Gastrocnemius medialis (tissue), 4 donors: ENCODE results near the gene DDX1. TPM values are rescaled to one million over a fixed set of nuclear protein-coding genes. Genes with fewer than 3 reads are reported as not detected.

Experiments used
- ATAC-seq, 2 donors: fragments of 150-250 bp; one replicate each; pipeline ENCODE4 v1.9.1; 2016
- DNase-seq, 2 donors: peaks; one replicate each; pipeline ENCODE4 v3.0.0-alpha.2; 2019
- H3K27ac ChIP-seq, 4 donors: fragments of 200-600 bp; sonication (generic); 1 replicate in 1 of 4; 2 replicates in 3 of 4; pipeline ENCODE4 v1.5.1; 2016 to 2018; ENCODE audit warnings: mild to moderate bottlenecking in 2 of 4, moderate library complexity in 1 of 4
- H3K27me3 ChIP-seq, 3 donors: fragments of 200-600 bp; sonication (generic) in 2 of 3; 1 replicate in 1 of 3; 2 replicates in 2 of 3; pipeline versions ENCODE4 v1.5.1 to v1.6.0; 2016 to 2019; ENCODE audit warnings: mild to moderate bottlenecking in 1 of 3, moderate library complexity in 1 of 3
- H3K36me3 ChIP-seq, 2 donors: fragments of 200-600 bp; sonication (generic) in 1 of 2; one replicate each; pipeline ENCODE4 v1.5.1; 2017 to 2018
- H3K4me1 ChIP-seq, 2 donors: fragments of 200-600 bp; sonication (generic) in 1 of 2; one replicate each; pipeline ENCODE4 v1.5.1; 2016 to 2017; ENCODE audit warnings: mild to moderate bottlenecking in 2 of 2
- H3K4me3 ChIP-seq, 4 donors: fragments of 200-600 bp; sonication (generic) in 3 of 4; 1 replicate in 1 of 4; 2 replicates in 3 of 4; pipeline ENCODE4 v1.5.1; 2016 to 2019; ENCODE audit warnings: mild to moderate bottlenecking in 2 of 4
- H3K9me3 ChIP-seq, 3 donors: fragments of 200-600 bp; sonication (generic) in 2 of 3; 1 replicate in 1 of 3; 2 replicates in 2 of 3; pipeline ENCODE4 v1.5.1; 2016 to 2019
- POLR2A ChIP-seq, 2 donors: fragments of 450-650 bp; IDR thresholded peaks; one replicate each; pipeline ENCODE4 v1.6.1; 2017; ENCODE audit warnings: antibody characterized with exemption in 2 of 2, mild to moderate bottlenecking in 2 of 2, moderate library complexity in 2 of 2
- in situ Hi-C, 4 donors: fragments of 200-750 bp; cut with MboI; loops; one replicate each; pipeline versions ENCODE4 v1.15.0 to v1.8.0; 2017; ENCODE audit warnings: low sequenced_read_pairs in 4 of 4
- intact Hi-C: fragments of 100-400 bp; cut with DNase I; formaldehyde crosslinking; loops from one replicate; pipeline ENCODE4 v1.15.1; 2023; ENCODE audit warnings: low total_unique reads
- total RNA-seq, 4 donors: library from RNA; depleted of rRNA; stranded (reverse); fragments of >200 nt; gene quantifications; one replicate each; pipeline versions ENCODE4 v1.1.0 to v1.2.3, GENCODE V29; 2016
- TF ChIP-seq, protein P1 (sequence below), 5 experiments: fragments of 450-650 bp in 3 of 5; fragments of 200-600 bp in 2 of 5; sonication (generic) in 2 of 5; IDR thresholded peaks in 4 of 5; conservative IDR thresholded peaks in 1 of 5; 1 replicate in 4 of 5; 2 replicates in 1 of 5; pipeline ENCODE4 v1.5.1; 2016 to 2019; ENCODE audit warnings: antibody characterized with exemption in 5 of 5, mild to moderate bottlenecking in 3 of 5, moderate library complexity in 3 of 5

Gene DDX1
- total RNA-seq, 4 donors from 2014 or later: 72.8 to 108 (median 88.6) TPM

DNA sequence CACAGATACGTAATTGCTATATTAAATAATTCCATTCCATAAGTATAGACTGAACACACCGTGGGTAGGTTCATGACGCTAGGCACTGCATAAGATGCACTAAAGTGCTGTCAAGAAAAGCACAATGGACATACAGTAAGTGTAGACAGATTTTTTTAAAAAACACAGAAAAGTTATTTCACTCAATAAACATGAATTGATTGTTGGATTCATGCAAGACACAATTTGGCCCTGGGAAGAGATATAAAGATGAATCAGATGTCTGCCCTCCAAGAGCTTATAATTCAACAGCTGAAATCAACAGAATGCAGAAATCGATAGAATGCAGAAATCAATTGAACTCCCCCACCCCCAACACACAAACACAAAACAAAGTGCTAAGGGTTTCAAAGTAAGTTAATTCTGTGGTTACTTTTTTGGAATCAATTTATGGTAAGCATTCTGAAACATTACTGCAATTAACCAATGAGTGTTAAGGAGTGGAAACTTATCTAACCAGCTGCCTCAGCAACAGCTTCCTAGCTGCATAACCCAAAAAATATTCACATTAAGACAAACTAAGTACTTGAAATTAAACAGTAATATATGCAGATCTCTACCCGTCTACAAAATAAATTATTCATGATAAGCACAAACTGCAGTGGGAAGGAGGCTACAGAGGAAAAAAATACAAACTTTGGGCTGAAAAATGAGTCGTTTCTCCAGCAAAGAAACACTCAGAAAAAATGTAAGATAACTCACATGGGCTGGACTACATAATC is 32.1 kb upstream of the DDX1 start:
- DNase-seq: no peak
- ATAC-seq: no peak
- Histone ChIP-seq H3K4me1 (peaks cover 23 to 27% of the 10 kb centered on the region in 2 donors), H3K4me3 (peak overlapping the region; percentile 80 to 95 (median 82)), H3K27me3 (no peaks in the 10 kb centered on the region), H3K36me3 (no peaks in the 10 kb centered on the region), H3K27ac (no peak overlapping the region), H3K9me3 (no peaks in the 10 kb centered on the region)
- intact Hi-C loops (loop anchor here (5.0 kb wide), 1 partner anchor 107 kb away; no protein-coding TSS in a partner anchor), in situ Hi-C loops (no loop called here)
- no peak for TF ChIP-seq POLR2A (IDR thresholded peaks at IDR 0.05)
- TF ChIP-seq, protein P1, sequence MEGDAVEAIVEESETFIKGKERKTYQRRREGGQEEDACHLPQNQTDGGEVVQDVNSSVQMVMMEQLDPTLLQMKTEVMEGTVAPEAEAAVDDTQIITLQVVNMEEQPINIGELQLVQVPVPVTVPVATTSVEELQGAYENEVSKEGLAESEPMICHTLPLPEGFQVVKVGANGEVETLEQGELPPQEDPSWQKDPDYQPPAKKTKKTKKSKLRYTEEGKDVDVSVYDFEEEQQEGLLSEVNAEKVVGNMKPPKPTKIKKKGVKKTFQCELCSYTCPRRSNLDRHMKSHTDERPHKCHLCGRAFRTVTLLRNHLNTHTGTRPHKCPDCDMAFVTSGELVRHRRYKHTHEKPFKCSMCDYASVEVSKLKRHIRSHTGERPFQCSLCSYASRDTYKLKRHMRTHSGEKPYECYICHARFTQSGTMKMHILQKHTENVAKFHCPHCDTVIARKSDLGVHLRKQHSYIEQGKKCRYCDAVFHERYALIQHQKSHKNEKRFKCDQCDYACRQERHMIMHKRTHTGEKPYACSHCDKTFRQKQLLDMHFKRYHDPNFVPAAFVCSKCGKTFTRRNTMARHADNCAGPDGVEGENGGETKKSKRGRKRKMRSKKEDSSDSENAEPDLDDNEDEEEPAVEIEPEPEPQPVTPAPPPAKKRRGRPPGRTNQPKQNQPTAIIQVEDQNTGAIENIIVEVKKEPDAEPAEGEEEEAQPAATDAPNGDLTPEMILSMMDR (IDR thresholded peaks at IDR 0.05 in 4 of 5, conservative IDR thresholded peaks at IDR 0.05 in 1 of 5): no peak

DNA sequence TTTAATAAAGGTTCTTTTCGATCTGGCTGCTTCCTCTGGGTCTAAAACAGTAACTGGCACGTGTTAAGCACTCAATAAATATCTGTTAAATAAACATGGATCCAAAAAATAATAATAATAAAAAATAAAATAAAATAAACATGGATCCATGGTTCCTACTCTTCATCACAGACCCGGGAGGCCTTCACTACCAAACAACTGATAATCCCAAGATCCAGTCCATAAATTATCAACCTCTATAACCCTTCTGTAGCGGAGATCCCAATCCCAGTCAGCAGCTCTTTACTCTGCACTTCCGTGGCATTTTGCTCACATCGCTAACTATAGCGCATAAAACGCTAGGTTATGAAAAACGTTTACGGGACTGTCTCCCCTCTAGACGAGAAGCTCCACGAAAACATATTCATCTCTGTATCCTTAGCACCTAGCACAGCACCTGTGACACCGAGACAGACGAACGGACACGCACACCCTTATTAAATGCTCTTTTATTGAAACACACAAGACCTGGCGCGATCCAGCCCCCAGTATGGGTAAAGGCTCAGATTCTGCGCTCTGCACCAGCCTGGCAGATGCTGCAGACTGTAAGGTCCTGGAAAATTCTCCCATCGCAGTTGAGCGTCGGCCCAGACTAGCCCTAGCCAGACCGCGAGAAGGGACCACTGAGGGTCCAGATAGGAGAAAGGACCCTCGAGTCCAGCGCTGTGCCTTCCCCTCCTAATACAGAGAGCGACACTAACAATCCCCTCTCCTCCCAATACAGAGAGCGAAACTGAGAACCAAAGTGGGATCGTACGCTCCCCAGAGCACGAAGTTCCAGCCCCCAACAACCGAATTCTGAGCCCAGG is 31.3 kb upstream of the DDX1 start:
- Histone ChIP-seq H3K9me3 (no peaks in the 10 kb centered on the region), H3K27me3 (no peaks in the 10 kb centered on the region), H3K27ac (peak overlapping the region; percentile 84 to 89 (median 84)), H3K4me1 (peaks cover 23 to 27% of the 10 kb centered on the region in 2 donors), H3K4me3 (peak overlapping the region; percentile 80 to 95 (median 82)), H3K36me3 (no peaks in the 10 kb centered on the region)
- intact Hi-C loops: loop anchor here (5.0 kb wide), 1 partner anchor 108 kb away; no protein-coding TSS in a partner anchor
- in situ Hi-C loops: no loop called here
- ATAC-seq (peak; percentile 50 to 57), DNase-seq (no peak)
- no peak for TF ChIP-seq POLR2A (IDR thresholded peaks at IDR 0.05)
- TF ChIP-seq, protein P1 (IDR thresholded peaks at IDR 0.05 in 4 of 5, conservative IDR thresholded peaks at IDR 0.05 in 1 of 5): no peak

DNA sequence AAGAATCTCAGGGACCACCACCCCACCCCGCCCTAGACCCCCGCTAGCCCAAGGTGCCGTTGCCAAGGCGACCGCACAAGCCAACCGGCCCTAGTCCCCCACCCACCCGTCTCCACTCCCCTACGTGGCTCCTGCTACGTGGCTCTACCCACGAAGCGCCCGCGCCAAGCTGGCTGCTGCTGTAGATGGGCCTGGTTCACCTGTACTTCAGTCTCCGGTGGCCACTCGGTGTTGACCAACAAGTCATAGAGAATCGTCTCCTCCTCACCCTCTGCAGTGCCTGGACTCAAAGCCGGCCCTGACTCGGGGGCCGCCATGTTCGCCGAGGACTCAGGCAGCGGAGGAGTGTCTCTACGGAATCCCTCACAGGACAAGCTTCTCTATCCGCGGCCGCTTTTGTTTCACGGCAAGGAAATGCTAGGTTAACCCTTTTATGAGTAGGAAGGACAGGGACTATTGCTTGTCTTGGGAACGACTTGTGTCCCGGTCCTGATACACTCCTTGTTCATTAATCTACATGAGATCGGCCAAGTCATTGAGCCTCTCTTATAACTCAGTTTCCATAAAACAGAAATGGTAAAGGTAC is 30.6 kb upstream of the DDX1 start, which contains the start of gene NBAS:
NBAS (minus strand) TSS at position 347 of the 586 bp plus-strand sequence; CDS start at position 317, 30 bp downstream.
- intact Hi-C loops (loop anchor here (1.0 to 5.0 kb wide), 2 partner anchors 30 to 109 kb away; partner anchors contain the start of gene DDX1), in situ Hi-C loops (no loop called here)
- Histone ChIP-seq H3K4me1 (peaks cover 23 to 27% of the 10 kb centered on the region in 2 donors), H3K9me3 (no peaks in the 10 kb centered on the region), H3K27me3 (no peaks in the 10 kb centered on the region), H3K27ac (peak within 1 kb of the TSS; percentile 84 to 89 (median 84)), H3K4me3 (peak within 1 kb of the TSS; percentile 80 to 95 (median 82)), H3K36me3 (no peaks in the 10 kb centered on the region)
- ATAC-seq: peak; percentile 95 to 96
- TF ChIP-seq, protein P1 (IDR thresholded peaks at IDR 0.05 in 4 of 5, conservative IDR thresholded peaks at IDR 0.05 in 1 of 5): peak in 1 of 5 experiments; percentile 11
- peak in 1 of 2 donors; percentile 31 for TF ChIP-seq POLR2A (IDR thresholded peaks at IDR 0.05)
- DNase-seq: peak; percentile 59 to 83

DNA sequence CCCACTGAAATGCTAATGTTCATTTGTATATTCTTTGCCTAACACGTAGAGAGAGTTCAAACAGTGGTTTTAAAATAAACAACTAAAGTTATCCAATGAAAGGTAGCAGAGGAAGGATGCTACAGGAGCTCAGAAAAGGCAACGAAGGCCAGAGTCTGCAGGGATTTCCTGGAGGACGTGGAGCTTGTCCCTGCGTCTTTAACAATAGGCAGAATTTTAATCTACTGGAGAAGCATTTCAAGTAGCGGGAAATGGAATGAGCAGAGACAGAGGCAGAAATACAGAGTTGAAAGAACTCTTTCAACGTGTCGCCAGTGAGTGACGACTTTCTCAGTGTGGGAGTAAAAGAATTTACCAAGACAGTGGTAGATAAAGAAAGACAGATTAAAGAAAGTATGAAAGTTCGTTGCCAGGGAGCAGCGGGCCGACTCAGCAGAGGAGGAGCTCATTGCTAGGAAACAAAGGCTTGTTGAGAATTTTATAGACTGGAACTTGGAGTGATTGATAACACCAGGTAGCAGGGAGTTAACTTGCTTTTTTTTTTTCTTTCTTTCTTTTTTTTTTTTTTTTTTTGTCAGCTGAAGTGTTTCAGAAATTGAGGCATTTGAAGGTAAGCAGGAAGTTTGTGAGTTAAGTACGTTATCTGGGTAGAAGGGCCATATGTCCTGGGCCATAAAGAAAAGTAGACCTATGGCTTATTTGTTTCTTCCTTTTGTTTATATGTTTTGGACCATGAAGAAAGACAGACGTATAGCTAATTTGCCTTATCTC is 29.9 kb upstream of the DDX1 start:
- Histone ChIP-seq H3K36me3 (no peaks in the 10 kb centered on the region), H3K27ac (peak overlapping the region; percentile 84 to 89 (median 84)), H3K27me3 (no peaks in the 10 kb centered on the region), H3K4me3 (peak overlapping the region; percentile 80 to 95 (median 82)), H3K9me3 (no peaks in the 10 kb centered on the region), H3K4me1 (peaks cover 23 to 27% of the 10 kb centered on the region in 2 donors)
- peak; percentile 60 to 70 for ATAC-seq
- TF ChIP-seq, protein P1 (IDR thresholded peaks at IDR 0.05 in 4 of 5, conservative IDR thresholded peaks at IDR 0.05 in 1 of 5): no peak
- no peak for TF ChIP-seq POLR2A (IDR thresholded peaks at IDR 0.05)
- DNase-seq: no peak
- intact Hi-C loops: loop anchor here (1.0 to 5.0 kb wide), 2 partner anchors 30 to 109 kb away; partner anchors contain the start of gene DDX1
- in situ Hi-C loops: no loop called here
